ENCODE results near the gene GJC2. TPM values are rescaled to one million over a fixed set of nuclear protein-coding genes. Genes with fewer than 3 reads are reported as not detected.
"Not testable (repeated sequence)": the region's sequence is repeated elsewhere in the genome, so short reads cannot be mapped to it uniquely, and the experiment has no call there.

GJC2 gene
- polyA plus RNA-seq, 4 donors = 0.57 to 2.2 (median 0.97) TPM

DNA sequence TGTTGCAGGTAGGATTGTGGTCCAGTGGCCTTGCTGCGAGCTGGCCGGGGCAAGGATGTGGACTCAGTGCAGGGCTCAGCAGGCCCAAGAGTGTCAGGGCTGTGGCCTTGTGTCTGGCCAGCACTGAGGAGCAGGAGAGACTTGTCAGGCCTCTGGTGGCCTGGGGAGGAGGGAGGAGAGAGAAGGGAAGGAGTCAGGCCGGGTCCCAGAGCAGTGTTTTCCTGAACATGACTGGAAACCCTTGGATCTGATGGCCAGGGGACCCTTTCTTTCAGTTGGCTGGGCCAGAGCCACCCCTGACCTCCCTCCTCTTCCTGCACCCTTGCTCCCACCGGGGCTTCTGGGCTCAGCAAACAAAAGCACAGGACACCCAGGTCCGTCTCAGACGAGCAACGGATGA is 20.9 kb downstream of the GJC2 start:
- DNase-seq (ENCODE audit: low read depth in 4 of 4, low spot score in 3 of 4) = no peak

DNA sequence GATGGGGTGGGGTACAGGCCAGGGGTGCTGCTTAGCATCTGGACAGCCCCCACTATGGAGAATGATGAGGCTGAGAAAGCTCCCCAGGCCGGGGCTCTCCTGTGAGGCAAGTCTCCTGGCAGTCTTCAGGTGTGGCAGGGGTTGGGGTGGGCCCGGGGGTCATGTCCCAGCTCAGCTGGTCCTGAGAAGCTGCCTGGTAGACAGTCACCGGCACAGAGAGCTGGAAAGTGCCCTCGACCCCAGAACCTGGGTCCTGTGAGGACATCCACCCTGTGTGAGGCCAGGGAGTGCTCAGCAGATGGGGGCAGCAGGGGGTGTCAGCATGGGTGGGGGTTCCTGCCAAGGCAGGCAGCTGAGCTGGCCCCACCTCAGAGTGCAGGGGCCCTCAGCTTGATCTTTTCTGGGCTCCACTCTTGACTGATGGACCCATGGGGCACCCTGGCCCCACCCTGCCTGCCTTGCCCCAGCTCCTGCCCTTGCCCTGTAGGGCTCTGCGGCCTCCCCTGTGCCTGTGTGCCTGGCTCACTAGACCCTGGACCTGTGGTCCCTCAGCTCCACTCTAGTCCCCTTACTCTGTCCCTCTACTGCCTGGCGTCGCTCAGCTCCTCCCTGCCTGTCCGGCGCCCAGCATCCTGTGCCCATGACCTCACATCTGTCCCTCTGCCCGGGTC is 21.6 kb downstream of the GJC2 start:
- no peak for DNase-seq (ENCODE audit: low read depth in 4 of 4, low spot score in 3 of 4)

DNA sequence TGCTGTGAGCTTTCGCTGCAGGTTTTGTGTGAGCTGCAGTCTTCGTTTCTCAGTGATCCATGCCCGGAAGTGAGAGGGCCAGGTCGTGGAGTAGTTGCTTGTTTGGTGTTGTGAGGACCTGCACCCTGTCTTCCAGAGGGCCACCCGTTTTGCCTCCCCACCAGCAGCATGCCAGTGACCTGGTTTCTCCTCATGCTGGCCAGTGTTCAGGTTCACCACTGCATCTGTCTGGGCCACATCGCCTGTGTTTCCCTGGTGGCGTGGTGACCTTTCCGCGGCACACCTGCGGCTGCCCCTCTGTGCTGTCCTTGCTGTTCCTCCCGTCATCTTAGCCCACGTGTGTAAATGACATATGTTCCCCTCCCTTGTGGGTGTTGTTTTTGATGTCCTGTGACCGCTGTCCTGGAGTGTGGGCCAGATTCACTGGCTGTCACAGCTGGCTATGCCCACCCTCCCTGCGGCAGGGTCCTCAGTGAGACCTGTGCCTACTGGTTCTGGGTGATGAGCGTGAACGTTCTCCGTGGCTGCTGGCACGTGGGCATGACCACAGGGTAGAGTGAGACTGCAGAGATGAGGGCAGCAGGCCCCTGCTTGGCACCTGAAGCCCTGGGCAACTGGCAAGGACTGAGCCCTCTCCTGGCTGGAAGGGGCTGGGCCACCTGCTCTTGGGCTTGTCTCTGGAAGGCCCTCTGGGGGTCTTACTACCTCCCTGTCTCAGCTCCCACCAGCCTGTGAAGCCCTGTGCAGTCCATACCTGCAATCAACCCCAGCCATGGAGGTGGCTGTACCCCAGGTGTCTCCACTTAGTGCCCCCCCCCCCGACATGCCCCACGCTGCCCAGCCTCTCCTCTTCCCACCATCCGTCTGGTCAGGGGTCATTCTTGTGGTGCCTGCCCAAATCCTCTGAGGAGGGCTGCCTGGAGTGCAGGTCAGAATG is 23.1 kb downstream of the GJC2 start:
- no peak for DNase-seq (ENCODE audit: low read depth in 4 of 4, low spot score in 3 of 4)

DNA sequence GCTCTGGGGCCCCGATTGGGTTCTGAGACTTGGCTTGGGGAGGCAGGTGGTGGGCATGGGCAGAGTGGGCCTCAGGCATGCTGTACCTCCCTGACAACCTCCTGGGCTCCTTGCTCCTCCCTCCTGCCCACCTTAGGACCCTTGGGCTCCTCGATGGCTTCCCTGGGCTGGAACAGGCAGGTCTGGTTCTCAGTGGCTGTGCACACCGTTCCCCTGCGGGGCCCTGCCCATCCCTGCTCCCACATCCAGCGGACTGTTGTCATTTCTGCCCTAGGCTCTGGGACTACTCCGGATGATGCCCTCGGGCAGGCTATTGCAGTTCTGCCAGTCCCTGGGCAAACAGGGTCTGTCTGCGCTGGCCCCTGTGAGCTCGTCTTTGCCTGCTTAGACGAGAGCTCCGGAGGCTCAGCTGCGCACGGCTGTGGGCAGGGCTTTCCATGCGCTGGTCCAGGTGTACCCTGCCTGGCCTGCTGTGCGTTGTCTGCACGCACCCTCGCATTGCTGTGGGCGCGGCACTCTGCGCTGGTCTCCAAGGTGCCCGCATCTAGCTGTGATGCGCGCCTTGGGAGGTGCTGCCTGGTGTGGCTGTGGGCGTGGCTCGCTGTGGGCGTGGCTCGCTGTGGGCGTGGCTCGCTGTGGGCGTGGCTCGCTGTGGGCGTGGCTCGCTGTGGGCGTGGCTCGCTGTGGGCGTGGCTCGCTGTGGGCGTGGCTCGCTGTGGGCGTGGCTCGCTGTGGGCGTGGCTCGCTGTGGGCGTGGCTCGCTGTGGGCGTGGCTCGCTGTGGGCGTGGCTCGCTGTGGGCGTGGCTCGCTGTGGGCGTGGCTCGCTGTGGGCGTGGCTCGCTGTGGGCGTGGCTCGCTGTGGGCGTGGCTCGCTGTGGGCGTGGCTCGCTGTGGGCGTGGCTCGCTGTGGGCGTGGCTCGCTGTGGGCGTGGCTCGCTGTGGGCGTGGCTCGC is 24.1 kb downstream of the GJC2 start:
- DNase-seq (ENCODE audit: low read depth in 4 of 4, low spot score in 3 of 4) = not testable (repeated sequence)

DNA sequence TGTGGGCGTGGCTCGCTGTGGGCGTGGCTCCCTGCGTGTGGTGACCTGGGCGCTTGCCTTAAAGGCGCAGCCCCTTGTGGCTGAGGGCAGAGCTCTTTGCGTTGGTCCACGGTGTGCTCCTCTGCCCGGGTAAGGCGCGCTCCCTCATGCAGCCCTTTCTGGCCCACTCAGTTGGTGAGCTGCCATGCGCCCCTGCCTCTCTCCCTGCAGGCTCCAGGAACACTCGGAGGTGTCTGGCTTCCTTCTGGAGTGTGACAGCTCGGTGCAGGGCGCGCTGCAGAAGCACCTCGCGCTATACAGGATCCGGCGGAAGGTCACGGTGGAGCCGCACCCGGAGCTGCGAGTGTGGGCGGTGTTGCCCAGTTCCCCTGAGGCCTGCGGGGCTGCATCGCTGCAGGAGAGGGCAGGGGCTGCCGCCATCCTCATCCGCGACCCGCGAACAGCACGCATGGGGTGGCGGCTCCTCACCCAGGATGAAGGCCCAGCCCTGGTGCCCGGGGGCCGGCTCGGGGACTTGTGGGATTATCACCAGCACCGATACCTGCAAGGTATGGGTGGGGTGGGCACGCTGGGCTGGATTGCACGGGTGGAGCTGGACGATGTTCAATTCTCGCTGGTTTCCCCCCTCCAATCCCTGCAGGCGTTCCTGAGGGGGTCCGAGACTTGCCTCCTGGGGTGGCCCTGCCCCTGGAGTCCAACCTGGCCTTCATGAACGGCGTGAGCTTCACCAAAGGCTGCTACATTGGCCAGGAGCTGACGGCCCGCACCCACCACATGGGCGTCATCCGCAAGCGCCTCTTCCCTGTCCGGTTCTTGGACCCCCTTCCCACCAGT is 25.0 kb downstream of the GJC2 start:
- no peak for DNase-seq (ENCODE audit: low read depth in 4 of 4, low spot score in 3 of 4)

DNA sequence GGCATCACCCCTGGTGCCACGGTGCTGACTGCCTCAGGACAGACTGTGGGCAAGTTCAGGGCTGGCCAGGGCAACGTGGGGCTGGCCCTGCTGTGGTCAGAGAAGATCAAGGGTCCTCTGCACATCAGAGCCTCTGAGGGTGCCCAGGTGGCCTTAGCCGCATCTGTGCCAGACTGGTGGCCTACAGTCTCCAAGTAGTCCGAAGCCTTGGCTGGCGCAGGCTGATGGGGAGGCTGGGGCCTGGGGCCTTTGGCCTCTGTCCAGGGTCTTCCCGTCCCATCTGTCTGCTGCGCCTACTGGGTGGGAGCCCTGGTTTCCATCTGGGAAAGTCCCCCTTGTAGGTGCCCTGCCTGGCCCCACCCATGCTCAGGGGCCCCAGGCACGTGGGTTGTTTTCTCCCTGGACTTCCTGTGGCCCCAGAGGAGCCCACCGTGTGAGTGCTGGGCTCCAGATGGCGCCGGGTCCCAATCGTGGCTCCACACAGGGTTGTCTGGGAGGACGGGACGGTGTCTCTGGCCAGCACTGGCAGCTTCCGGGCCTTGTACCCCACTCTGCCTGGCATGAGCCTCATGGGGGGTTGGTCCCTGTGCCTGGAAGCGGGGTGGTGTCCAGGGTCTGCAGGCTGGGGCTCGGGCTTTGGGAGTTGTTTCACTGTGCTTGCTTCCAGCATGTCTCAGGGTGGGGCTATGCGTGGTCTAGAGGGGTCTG is 25.7 kb downstream of the GJC2 start:
- DNase-seq (ENCODE audit: low read depth in 4 of 4, low spot score in 3 of 4) = no peak

DNA sequence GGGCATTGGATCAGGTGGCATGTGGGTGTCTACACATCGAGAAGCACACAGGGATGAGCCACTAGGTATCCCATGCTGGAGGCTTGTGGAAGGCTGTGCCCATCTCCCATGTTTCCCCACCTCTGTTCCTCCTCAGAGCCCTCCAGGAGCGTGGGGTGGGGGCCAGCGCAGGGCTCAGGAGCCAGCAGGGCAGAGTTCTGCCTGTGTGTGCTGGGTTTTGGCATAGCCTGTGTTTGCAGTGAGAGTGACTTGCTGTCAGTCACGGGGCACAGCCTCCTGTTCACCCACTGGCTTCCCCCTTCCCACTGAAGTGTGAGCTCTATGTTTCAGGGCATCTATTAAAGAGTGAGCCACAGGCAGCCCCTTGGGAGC is 26.3 kb downstream of the GJC2 start:
- no peak for DNase-seq (ENCODE audit: low read depth in 4 of 4, low spot score in 3 of 4)

DNA sequence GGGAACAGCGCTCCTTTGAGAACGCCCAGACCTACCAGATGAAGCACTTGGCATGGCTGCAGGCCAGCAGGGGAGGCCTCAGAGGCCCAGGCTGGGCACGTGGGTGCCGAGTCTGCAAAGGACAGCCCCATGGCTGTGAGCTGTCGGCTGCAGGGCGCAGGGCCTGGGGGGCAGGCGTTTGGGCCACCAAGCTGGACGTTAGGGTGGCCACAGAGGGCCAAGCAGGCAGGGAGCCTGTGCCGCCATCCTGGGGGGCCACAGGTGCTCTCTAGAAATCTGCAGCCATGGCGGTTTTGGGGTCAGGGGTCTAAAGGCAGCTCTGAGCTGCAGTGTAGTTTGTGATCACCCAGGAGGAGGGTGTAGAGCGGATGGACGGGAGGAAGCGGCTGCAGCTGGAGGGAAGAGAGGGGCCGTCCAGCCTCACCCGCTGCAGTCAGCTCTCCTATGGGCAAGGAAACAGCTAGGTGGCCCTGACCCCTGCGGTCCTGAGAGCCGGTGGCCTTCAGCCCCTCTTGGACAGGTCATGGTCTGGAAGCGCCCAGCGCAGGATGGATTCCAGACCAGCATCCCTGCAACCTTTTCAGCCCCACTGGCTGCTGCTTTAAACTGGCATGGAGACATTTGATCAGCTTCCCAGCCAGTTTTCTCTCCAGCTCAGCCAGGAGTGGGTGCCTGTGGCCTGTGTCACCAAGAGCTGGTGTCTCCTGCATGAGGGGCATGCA is 26.9 kb downstream of the GJC2 start:
- DNase-seq (ENCODE audit: low read depth in 4 of 4, low spot score in 3 of 4) = no peak

DNA sequence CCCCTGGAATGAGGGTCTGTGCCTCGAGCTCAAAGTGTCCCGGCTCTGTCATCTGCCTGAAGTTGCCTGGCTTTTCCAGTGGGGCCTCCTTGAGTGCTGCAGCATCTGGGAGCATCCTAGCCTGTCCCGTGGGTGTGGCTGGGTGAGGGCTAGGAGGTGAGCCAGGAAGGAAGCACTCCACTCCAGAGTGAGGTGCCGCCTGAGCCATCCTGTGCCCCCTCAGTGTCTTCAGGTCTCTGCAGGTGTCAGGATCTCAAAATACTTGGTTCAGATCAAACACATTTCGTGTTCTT is 27.4 kb downstream of the GJC2 start:
- no peak for DNase-seq (ENCODE audit: low read depth in 4 of 4, low spot score in 3 of 4)

DNA sequence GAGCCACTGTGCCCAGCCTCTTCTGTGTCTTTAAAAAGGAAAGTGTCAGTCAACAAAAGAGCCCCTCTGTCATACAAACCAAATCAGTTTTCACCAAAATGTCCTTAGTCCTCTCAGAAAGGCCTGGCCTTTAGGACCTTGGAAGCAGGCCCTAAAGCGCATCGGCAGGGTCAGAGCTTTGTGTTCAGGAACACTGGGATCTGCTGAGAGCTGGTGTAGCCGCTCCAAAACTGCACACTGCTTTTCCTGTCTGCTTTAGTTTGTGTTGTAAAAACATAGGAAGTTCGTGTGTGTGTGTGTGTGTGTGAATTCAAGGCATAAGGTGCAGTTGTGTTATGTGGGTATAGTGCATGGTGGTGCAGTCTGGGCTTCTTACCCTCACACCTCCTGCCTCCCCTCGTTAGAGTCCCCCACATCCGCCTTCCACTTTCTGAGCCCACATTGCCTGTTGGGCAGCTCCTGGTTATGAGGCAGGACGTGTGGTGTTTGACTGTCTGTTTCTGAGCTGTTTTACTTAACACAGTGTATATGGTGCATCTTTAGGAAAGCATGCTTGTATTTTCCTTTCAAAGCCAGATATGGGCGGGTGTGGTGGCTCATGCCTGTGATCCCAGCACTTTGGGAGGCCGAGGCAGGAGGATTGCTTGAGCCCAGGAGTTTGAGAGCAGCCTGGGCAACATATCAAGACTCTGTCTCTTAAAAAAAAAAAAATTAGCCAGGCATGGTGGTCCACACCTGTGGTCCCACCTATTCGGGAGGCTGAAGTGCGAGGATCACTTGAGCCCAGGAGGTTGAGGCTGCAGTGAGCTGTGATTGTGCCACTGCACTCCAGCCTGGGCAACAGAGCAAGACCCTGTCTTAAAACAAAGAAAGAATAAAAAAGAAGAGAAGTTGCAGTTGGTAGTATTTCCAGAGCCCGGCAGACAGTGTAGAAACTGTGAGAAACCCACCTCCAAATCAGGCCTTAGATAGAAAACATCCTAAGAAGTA is 28.3 kb downstream of the GJC2 start:
- no peak for DNase-seq (ENCODE audit: low read depth in 4 of 4, low spot score in 3 of 4)

DNA sequence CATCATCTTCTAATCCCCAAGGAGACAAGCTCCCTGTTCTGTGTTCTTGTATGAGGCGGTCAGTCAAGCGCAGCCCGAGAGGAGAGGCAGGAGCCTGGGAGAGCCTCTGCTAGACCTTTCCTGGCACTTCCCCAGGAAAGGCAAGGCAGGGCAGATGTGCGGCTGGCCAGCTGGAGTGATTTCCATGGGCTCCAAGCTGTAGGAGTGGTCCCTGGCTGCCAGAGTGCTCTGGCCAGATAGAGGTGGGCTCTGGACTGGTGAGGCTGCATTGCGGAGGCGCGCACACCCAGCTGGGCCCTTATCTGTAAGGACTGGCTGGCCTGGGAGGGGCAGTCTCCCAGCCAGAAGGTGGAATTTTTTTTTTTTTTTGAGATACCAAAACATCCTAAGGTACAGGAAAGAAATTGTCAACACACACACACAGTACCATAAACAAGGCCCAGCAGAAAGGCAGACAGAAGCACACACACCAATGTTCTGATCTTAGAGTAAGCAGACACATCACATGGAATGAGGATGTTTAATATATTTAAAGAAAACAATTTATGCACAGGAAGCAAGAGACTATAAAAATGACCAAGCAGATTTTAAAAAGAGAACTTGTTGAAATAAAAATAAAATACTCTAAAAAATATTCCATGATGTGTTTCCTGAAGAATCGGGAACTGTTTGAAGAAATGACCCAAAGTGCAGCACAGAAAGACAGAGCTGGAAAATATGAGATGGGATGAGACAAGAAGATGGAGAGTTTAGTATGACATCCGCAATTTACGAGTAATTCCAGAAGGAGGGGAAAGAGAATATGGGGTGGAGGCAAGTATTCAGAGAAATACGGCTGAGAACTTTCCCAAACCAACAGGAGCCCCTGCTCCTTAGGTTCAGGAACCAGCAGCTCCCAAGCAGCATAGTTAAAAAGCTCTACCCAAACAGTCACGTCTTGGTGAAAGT is 29.3 kb downstream of the GJC2 start:
- DNase-seq (ENCODE audit: low read depth in 4 of 4, low spot score in 3 of 4) = no peak

DNA sequence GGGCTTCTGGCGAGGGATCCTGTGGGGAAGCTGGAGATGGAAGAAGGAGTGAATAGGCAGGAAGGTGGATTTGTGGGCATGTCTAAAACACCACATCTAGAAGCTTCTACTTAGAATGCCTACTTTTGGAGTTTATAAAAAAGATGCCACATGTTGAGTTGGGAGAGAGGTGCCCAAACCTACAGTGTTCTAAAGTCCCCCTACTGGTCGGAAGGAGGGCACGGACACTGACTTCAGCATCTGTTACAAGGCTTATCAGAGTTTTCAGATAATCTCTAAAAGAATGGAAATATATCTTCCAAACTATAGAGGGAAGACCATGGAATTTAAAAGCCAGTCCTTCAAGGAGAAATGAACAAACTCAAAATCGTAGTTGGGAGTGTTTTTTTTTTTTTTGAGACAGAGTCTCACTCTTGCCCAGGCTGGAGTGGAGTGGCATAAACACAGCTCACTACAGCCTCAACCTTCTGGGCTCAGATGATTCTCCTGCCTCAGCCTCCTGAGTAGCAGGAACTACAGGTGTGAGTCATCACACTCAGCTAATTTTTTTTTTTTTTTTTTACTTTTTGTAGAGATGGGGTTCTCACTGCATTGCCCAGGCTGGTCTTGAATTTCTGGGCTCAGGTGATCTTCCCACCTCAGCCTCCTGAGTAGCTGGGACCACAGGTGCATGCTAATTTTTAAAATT is 30.7 kb downstream of the GJC2 start:
- DNase-seq (ENCODE audit: low read depth in 4 of 4, low spot score in 3 of 4) = no peak

DNA sequence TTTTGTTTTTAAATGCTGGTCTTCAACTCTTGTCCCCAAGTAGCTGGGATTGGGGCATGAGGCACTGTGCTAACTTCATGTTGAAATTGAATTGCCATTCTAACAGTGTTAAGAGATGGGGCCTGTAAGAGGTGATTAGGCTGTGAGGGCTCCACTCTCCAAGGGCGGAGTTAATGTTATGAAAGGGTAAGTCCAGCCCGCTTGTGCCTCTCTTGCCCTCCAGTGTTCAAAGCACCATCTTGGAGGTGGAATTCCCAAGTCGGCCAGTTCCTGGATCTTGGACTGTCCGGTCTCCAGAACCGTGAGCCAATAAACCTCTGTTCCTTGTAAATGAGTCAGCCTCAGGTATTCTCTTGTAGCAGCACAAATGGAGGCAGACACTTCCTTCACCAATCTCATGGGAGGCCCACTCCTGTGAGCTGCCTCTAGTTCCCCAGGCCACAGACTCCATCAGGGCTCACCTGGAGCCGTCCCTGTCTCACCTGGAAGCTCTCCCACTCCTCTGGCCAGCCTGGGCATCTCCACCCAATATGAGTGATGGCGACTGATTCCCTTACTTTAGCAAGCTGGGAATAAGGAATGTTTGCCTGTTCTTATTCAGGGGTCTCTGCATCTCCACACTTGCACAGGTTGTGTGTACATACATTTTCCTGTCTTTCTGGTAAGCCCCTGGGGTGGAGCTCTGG is 31.4 kb downstream of the GJC2 start:
- no peak for DNase-seq (ENCODE audit: low read depth in 4 of 4, low spot score in 3 of 4)

DNA sequence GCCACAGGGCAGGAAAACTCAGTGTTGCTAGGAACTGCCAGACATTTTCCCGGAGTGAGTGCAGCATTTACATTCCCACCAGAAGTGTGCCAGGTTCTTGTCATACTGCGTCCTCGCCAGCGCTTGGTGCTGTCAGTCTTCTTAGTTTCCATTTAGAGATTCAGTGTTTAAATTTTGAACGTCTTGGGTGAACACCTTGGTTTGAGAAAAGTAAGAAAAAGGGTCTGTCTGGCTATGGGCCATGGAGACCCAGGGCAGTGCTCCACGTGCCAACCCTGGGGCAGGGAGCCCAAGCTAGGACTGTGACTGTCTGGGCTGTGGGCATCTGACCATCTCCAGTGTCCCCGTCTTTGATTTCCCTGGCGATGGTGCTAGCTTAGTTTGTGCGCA is 31.9 kb downstream of the GJC2 start:
- no peak for DNase-seq (ENCODE audit: low read depth in 4 of 4, low spot score in 3 of 4)

DNA sequence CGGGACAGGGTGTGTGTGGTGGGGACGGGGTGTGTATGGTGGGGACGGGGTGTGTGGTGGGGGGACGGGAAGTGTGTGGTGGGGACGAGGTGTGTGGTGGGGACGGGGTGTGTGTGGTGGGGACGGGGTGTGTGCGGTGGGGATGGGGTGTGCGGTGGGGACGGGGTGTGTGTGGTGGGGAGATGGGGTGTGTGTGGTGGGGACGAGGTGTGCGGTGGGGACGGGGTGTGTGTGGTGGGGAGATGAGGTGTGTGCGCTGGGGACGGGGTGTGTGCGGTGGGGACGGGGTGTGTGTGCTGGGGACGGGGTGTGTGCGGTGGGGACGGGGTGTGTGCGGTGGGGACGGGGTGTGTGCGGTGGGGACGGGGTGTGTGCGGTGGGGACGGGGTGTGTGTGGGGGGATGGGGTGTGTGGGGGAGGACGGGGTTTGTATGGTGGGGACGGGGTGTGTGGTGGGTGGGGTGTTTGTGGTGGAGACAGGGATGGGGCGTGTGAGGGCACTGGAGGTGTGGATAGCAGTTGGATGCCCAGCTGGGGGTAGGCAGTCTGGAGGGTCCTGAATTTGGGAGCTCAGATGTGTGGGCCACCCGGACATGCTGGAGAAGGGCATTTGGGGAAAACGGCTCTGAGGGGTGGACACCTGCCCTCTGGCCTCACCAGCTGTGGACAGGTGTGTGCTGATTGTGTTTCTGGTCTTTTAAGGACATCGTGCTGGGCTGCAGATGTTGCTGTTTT is 32.7 kb downstream of the GJC2 start:
- DNase-seq (ENCODE audit: low read depth in 4 of 4, low spot score in 3 of 4) = no peak
